Fibroblast of pulmonary artery (primary cell): Measurements from ENCODE around the gene TRA2B.
A peak's percentile ranks its signal among the peaks of the same experiment; 100 is the strongest.
"Not testable (repeated sequence)": the region's sequence is repeated elsewhere in the genome, so short reads cannot be mapped to it uniquely, and the experiment has no call there.

Source experiments
- DNase-seq: peaks from one replicate; pipeline ENCODE4 v3.0.0-alpha.2; 2010; ENCODE audit warnings: low read depth
- H3K4me3 ChIP-seq: replicated peaks from 2 replicates; pipeline ENCODE4 v1.5.1; 2011; ENCODE audit warnings: low read depth, mild to moderate bottlenecking, control low read depth, low read length, moderate library complexity
- CTCF ChIP-seq: IDR thresholded peaks from 2 replicates; pipeline ENCODE4 v1.5.1; 2011; ENCODE audit warnings: mild to moderate bottlenecking, control low read depth, low read length, inconsistent platforms; ENCODE audit errors: missing control alignments

Gene TRA2B

GRCh38 chr3:185915642-185916041, 22.2 kb downstream of the TRA2B start:
- no peak for DNase-seq
- H3K4me3 ChIP-seq, result no peak overlapping the region
- no peak for TF ChIP-seq CTCF

- no peak for TF ChIP-seq CTCF
- DNase-seq, result no peak
- no peak overlapping the region for H3K4me3 ChIP-seq
Observed at GRCh38 chr3:185914911-185915629, 22.7 kb downstream of the TRA2B start.

- no peak for TF ChIP-seq CTCF
Observed at GRCh38 chr3:185912929-185913901, 24.6 kb downstream of the TRA2B start.

GRCh38 chr3:185912512-185912911, 25.3 kb downstream of the TRA2B start:
- no peak for DNase-seq
- H3K4me3 ChIP-seq, result no peak overlapping the region
- no peak for TF ChIP-seq CTCF

More at GRCh38 chr3:185912929-185913901, 24.6 kb downstream of the TRA2B start:
- no peak for DNase-seq
- no peak overlapping the region for H3K4me3 ChIP-seq

- not testable (repeated sequence) for DNase-seq, H3K4me3 ChIP-seq
Observed at GRCh38 chr3:185911076-185911448, 26.8 kb downstream of the TRA2B start.

GRCh38 chr3:185910322-185911075, 27.3 kb downstream of the TRA2B start:
- DNase-seq, H3K4me3 ChIP-seq: not testable (repeated sequence)

- not testable (repeated sequence) for DNase-seq, H3K4me3 ChIP-seq
Observed at GRCh38 chr3:185909913-185910312, 27.9 kb downstream of the TRA2B start.

GRCh38 chr3:185900228-185900627, 37.6 kb downstream of the TRA2B start:
- no peak overlapping the region for H3K4me3 ChIP-seq
- no peak for TF ChIP-seq CTCF
- peak; percentile 84 for DNase-seq
